SK-N-SH treated with all-trans-retinoic acid at 6 μM for 48 hours (cell line): ENCODE data around the gene QPRT.

Experiments used
- CREB5 ChIP-seq: fragments of 250-450 bp; sonication (Bioruptor Pico); IDR thresholded peaks from 2 replicates; pipeline ENCODE4 v1.5.1; 2020; ENCODE audit warnings: low read depth, mild to moderate bottlenecking, moderate library complexity
- ISL1 ChIP-seq: fragments of 250-450 bp; sonication (Bioruptor Pico); IDR thresholded peaks from 2 replicates; pipeline ENCODE4 v2.1.2; 2022; ENCODE audit warnings: mild to moderate bottlenecking, moderate library complexity
- OSR1 ChIP-seq: fragments of 250-450 bp; sonication (Bioruptor Pico); IDR thresholded peaks from 2 replicates; pipeline ENCODE4 v1.8.0; 2022; ENCODE audit warnings: moderate library complexity, mild to moderate bottlenecking, inconsistent platforms
- SNAI2 ChIP-seq: fragments of 250-450 bp; sonication (Bioruptor Pico); IDR thresholded peaks from 2 replicates; pipeline ENCODE4 v1.5.0; 2020; ENCODE audit warnings: mild to moderate bottlenecking, moderate library complexity
- ZFP3 ChIP-seq: fragments of 250-450 bp; sonication (Bioruptor Pico); IDR thresholded peaks from 2 replicates; pipeline ENCODE4 v1.5.0; 2020; ENCODE audit warnings: mild to moderate bottlenecking, moderate library complexity
- ZNF565 ChIP-seq: fragments of 450-650 bp; formaldehyde crosslinking; conservative IDR thresholded peaks from 2 replicates; pipeline ENCODE4 v1.5.0; 2020; ENCODE audit warnings: low read depth, mild to moderate bottlenecking, moderate library complexity
- ZNF70 ChIP-seq: fragments of 450-650 bp; formaldehyde crosslinking; IDR thresholded peaks from 2 replicates; pipeline ENCODE4 v1.5.0; 2020; ENCODE audit warnings: mild to moderate bottlenecking, moderate library complexity

- TF ChIP-seq ZNF70 (CRISPR knock-in tag) (no peak), ZFP3 (CRISPR knock-in tag) (no peak), CREB5 (CRISPR knock-in tag) (no peak), OSR1 (CRISPR knock-in tag) (no peak), ZNF565 (no peak), ISL1 (no peak), SNAI2 (no peak)
Observed at GRCh38 chr16:29745121-29745852, 66.3 kb downstream of the QPRT start.
